Measurements from ENCODE around the gene AKT1.

AKT1 gene

GRCh38 chr14:104786726-104787675, 8.5 kb downstream of the AKT1 start:
- DNase-seq (ENCODE audit: low spot score) = no peak

DNA sequence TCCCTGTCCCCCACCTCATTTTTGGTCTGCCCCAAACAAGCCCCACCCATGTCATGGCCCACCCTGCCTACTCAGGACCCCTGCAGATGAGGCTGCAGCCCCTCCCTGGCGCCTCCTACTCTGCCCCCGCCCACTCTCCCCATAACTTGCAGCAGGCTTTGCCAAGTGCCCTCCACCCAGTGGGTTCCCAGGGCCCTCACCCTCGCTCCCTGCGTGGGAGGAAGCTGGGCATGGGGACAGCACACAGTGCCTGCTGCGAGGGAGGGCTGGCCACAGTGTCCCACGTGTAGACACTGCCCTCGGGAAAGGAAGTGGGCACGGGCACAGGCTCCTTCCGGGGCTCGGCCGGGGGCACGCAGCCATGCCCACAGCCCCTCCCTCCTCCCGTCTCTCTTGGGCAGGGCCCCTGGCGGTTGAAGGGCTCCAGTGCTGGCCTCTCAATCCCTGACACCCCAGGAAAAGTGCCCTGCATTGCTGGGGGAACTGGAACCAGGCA, 9.4 kb downstream of the AKT1 start:
- DNase-seq (ENCODE audit: low spot score) = no peak

GRCh38 chr14:104785708-104786080, 9.9 kb downstream of the AKT1 start:
- DNase-seq (ENCODE audit: low spot score) = no peak

GRCh38 chr14:104784846-104785707, 10.5 kb downstream of the AKT1 start:
- no peak for DNase-seq (ENCODE audit: low spot score)

GRCh38 chr14:104784218-104784568, 11.4 kb downstream of the AKT1 start:
- no peak for DNase-seq (ENCODE audit: low spot score)

GRCh38 chr14:104783484-104784217, 11.9 kb downstream of the AKT1 start:
- no peak for DNase-seq (ENCODE audit: low spot score)

DNA sequence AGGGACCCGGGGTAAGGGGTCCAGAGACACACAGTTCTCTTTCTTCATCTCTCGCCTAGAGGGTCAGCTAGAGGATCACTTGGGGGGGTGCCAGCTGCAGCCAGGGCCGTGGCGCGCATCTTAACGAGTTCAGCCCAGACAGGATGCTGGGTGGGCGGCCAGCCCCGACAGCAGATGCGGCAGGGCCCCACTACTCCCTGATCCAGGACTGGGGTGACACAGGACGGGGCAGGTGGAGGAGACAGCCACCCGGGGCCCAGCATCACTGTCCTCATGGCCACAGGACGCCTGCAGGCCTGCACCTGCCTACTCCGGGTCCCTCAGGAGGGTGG, 12.8 kb downstream of the AKT1 start:
- no peak for DNase-seq (ENCODE audit: low spot score)

- no peak for DNase-seq (ENCODE audit: low spot score)
Measured at GRCh38 chr14:104782086-104782807, 13.3 kb downstream of the AKT1 start.

DNA sequence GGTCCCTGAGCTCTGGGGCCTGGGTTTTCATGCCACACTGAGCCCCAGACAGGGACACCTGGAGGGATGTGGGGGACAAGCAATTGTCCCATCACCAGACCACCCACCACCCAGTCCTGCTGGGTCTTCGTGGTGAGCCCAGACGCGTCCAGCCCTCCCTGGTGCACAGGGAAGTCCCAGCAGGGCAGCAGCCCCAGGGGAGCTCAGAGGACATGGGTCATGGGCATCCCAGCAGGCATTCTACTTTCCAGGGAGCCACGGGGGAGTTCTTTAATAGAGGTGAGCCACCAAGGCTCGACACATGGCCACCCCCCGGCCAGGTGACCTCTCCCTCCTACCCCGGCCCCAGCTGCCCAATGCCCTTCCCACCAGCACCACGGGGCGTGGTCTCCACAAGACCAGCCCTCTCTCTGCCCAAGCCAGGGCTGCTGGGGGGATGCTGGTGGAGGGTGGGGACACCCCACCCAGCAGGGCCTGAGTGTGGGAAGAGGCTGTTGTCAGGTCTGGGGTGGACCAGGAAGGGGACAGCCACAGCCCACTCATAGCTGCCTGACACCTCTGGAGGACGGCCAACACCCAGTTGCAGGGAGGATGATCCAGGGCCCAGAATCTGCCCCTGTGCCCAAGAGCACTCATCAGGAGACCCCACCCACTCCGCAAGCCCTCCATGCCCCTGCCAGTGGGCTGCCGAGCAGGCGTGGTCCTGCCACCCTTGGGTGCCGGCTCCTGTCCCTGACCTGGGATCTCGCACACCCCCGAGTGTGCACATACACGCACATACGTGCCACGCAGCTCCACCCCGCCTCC, 14.1 kb downstream of the AKT1 start:
- DNase-seq (ENCODE audit: low spot score) = no peak

DNA sequence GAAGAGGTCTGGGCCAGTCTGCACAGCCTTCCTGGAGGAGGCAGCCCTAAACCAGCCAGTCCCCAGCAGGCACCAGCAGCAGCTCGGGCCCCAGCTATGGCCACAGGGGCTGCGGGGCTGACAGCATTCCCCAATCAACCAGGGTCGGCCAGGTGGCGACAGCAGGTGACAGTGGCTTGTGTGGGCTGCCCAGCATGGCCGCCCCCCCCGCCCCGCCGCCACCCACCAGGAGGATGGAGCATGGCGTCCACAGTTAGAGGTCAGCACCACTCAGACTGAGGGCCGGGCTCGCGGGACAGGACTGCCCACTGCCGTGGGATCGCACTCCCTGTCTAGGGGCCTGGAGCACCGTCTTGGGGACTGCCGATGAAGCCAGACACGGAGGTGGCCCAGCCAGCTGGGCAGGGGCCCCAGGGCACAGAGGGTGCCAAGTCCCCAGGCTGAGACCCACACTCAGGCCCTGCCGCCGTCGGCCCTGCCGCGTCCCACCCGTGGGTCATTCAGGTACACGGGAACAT, 15.0 kb downstream of the AKT1 start:
- no peak for DNase-seq (ENCODE audit: low spot score)

DNA sequence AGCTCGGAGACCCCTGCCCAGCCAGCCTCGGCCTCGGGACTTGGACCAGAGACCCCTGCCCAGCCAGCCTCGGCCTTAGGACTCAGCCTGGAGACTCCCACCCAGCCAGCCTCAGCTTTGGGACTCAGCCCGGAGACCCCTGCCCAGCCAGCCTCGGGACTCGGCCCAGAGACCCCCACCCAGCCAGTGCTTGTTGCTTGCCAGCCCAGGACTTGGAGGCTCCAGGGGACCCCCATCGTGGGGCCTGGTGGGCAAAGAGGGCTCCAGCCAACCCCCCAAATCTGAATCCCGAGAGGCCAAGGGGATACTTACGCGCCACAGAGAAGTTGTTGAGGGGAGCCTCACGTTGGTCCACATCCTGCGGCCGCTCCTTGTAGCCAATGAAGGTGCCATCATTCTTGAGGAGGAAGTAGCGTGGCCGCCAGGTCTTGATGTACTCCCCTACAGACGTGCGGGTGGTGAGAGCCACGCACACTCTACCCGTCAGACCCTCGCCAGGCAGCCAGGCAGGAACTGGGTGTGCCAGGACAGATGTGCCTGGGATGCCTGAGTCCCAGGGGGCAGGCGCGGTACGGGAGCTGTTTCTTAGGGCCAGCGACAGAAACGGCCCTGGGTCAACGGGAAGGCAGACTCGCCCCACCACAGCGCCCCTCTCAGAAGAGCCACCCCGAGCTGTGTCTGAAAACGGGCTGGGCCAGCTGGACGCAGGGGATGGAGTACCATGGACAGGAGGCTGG, 15.6 kb downstream of the AKT1 start:
- DNase-seq (ENCODE audit: low spot score) = no peak

DNA sequence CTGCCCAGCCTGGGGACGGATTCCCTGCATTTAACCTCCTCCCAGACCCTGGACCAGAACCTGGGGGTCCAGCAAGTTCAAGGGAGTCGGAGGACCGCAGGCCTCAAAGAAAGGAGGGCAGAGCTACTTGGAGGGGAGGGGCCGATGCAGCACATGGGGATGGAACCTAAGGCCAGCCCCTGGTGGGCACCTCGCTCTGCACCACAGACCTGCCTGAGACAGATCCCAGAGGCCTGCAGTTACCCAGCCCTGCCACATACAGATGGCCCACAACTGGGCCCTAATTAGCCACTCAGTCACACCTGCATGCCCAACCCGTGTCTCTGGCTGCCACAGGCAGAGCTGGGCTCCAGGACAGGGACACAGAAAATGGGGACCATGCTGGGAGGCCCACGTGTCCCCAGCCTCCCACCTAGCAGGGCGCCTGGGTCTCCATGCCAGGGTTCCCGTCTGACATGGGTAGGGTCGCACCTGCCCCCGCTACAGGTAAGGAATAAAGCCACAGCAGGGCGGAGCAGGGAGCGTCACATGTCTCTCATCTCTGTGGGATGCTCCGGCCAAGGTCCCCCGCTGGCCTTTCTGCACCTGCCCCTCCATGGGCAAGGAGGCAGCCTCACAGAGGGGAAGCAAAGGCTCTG, 16.7 kb downstream of the AKT1 start:
- no peak for DNase-seq (ENCODE audit: low spot score)

DNA sequence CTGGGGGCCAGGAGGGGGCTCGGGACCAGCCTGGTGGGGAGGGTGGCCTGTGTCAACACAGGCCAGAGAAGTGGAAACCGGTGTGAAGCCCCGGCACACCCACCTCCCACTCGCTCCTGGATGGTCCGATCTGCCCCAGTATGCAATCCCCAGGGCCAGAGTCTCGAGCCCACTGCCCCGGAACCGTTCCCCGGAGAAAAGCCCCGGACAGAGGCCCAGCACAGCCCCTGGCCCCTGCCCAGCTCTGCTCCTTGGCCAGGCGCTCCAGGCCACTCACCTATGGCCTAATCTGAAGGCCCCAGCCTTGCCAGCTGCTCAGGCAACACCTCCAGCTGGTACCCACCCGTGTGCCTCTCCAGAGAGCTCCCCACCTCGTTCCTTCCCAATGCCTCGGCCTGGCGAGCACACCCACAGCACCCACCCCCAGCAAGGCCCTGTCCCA, 17.7 kb downstream of the AKT1 start:
- no peak for DNase-seq (ENCODE audit: low spot score)

GRCh38 chr14:104776961-104777807, 18.4 kb downstream of the AKT1 start:
- DNase-seq (ENCODE audit: low spot score) = no peak

DNA sequence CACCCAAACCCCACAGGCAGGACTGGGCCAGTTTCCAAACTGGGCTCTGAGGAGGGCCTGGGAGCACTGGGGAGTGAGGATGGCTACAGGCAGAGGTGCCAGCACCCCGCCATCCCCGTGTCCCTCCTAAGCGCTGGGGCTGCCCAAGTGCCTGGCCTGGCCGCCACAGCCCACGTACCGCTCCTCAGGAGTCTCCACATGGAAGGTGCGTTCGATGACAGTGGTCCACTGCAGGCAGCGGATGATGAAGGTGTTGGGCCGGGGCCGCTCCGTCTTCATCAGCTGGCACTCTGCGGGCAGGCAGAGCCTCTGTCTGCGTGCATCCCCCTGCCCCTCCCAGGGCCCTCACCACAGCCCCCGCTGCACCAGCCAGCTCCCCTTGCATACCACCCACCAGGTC, 19.1 kb downstream of the AKT1 start:
- no peak for DNase-seq (ENCODE audit: low spot score)

GRCh38 chr14:104775073-104775489, 20.5 kb downstream of the AKT1 start:
- DNase-seq (ENCODE audit: low spot score) = no peak

DNA sequence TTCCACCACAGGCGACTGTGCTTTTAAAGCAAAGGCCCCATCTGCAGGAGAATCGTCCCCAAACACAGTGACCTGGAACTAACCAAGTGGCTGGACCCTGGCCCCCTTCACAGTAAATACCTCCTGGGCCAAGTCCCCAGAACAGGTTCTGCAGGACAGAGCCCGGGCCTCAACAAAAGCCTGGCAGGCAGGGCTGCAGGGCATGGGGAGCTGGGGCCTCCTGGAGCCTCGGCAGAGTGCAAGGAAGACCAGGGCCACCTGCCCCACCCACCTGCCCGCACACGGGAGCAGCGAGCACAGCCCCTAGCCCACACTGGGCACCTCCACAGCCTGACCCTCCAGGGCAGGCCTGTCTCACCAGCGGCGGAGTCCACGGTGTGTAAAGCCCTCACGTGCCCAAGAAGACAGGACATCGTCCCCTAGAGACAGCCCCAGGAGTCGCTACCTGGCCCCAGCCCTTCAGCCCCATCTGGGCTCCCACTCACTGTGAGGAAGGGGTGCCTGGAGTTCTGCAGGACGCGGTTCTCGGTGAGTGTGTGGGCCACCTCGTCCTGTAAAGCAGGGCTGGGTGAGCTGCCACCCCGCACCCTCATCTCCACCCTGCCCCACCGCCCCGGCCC, 21.0 kb downstream of the AKT1 start:
- DNase-seq (ENCODE audit: low spot score) = no peak
